Activated CD8-positive, alpha-beta memory T cell treated with anti-CD3 and anti-CD28 coated beads for 4 hours (primary cell): ENCODE data around the gene TNIK.

Experiments used
- DNase-seq, 2 donors: peaks; one replicate each; pipeline ENCODE4 v3.0.0-alpha.2; 2020; ENCODE audit warnings: low read depth in 2 of 2

Gene TNIK

GRCh38 chr3:171044835-171045793, 415.1 kb downstream of the TNIK start:
- no peak for DNase-seq

- DNase-seq = no peak
Measured at GRCh38 chr3:171044384-171044783, 415.8 kb downstream of the TNIK start.

- DNase-seq = no peak
Measured at GRCh38 chr3:171039674-171040073, 420.5 kb downstream of the TNIK start.

GRCh38 chr3:171038342-171038741, 421.9 kb downstream of the TNIK start:
- no peak for DNase-seq

- no peak for DNase-seq
Measured at GRCh38 chr3:171028779-171029232, 431.4 kb downstream of the TNIK start.

- DNase-seq = no peak
Measured at GRCh38 chr3:171028025-171028778, 432.0 kb downstream of the TNIK start.

GRCh38 chr3:171026597-171027293, 433.5 kb downstream of the TNIK start, which contains the start of gene SLC2A2:
SLC2A2 (minus strand) TSS chr3:171026720; CDS start chr3:171026670, 50 bp downstream.
- no peak for DNase-seq

- no peak for DNase-seq
Measured at GRCh38 chr3:171023566-171023965, 436.6 kb downstream of the TNIK start.

- no peak for DNase-seq
Measured at GRCh38 chr3:171021377-171021776, 438.8 kb downstream of the TNIK start.

- no peak for DNase-seq
Measured at GRCh38 chr3:171018156-171018935, 441.9 kb downstream of the TNIK start.

GRCh38 chr3:171013822-171014748, 446.1 kb downstream of the TNIK start:
- DNase-seq = no peak

GRCh38 chr3:171011873-171012336, 448.3 kb downstream of the TNIK start:
- no peak for DNase-seq
